PC-3 (cell line): ENCODE measurements around the gene PPP1R7. TPM values are rescaled to one million over a fixed set of nuclear protein-coding genes. Genes with fewer than 3 reads are reported as not detected.

ENCODE experiments used
- ATAC-seq: fragments of 200-7000 bp; cut with Tn5 transposase; 2 replicates; pipeline ENCODE4 v1.9.1; 2020; ENCODE audit warnings: mild to moderate bottlenecking, moderate library complexity
- BruUV-seq: library from RNA; stranded (reverse); fragments of 400-500 nt; replicated peaks from 2 replicates; lab custom pipeline; 2021; lab: Mats Ljungman, UMichigan
- CTCF ChIA-PET: fragments of 300-600 bp; sonication (Branson Sonifier 250); formaldehyde crosslinking; loops from one replicate; lab custom pipeline; 2022; ENCODE audit warnings: antibody characterized with exemption; lab: Charles Lee
- POLR2A ChIA-PET: fragments of 300-600 bp; sonication (Branson Sonifier 250); formaldehyde crosslinking; loops from one replicate; lab custom pipeline; 2022; ENCODE audit warnings: antibody characterized with exemption; ENCODE audit not compliant: unreplicated experiment; lab: Charles Lee
- DNase-seq: peaks from one replicate; pipeline ENCODE4 v3.0.0-alpha.2; 2015
- H2AFZ ChIP-seq: fragments of 300-600 bp; sonication (generic); 2 replicates; pipeline ENCODE4 v1.6.0; 2016; ENCODE audit warnings: antibody characterized with exemption, low read length
- H3F3A ChIP-seq: fragments of 300-600 bp; sonication (generic); one replicate; pipeline ENCODE4 v1.6.0; 2017; ENCODE audit warnings: antibody characterized with exemption, low read length, control low read depth, mild to moderate bottlenecking; ENCODE audit not compliant: unreplicated experiment
- H3K27ac ChIP-seq: fragments of 300-600 bp; sonication (generic); 2 replicates; pipeline ENCODE4 v1.5.1; 2016; ENCODE audit warnings: mild to moderate bottlenecking, low read length
- H3K27me3 ChIP-seq: fragments of 300-600 bp; sonication (generic); 2 replicates; pipeline ENCODE4 v1.6.1; 2016; ENCODE audit warnings: low read length, mixed read lengths
- H3K36me3 ChIP-seq: fragments of 300-600 bp; sonication (generic); 2 replicates; pipeline ENCODE4 v1.6.1; 2016; ENCODE audit warnings: low read depth, mixed run types, low read length, mixed read lengths
- H3K4me1 ChIP-seq: fragments of 300-600 bp; sonication (generic); 2 replicates; pipeline ENCODE4 v1.5.1; 2016; ENCODE audit warnings: low read length; ENCODE audit not compliant: insufficient read depth
- H3K4me2 ChIP-seq: fragments of 300-600 bp; sonication (generic); 2 replicates; pipeline ENCODE4 v1.6.0; 2016; ENCODE audit warnings: low read length
- H3K4me3 ChIP-seq: fragments of 300-600 bp; sonication (generic); 2 replicates; pipeline ENCODE4 v1.5.1; 2016; ENCODE audit warnings: mild to moderate bottlenecking, low read length, mixed read lengths
- H3K79me2 ChIP-seq: fragments of 300-600 bp; sonication (generic); 2 replicates; pipeline ENCODE4 v1.6.1; 2017; ENCODE audit warnings: low read length, mixed read lengths
- H3K9ac ChIP-seq: fragments of 300-600 bp; sonication (generic); 2 replicates; pipeline ENCODE4 v1.6.0; 2016; ENCODE audit warnings: mild to moderate bottlenecking, low read length
- H3K9me2 ChIP-seq: fragments of 300-600 bp; sonication (generic); replicated peaks from 2 replicates; pipeline ENCODE4 v1.6.1; 2016; ENCODE audit warnings: mixed run types, low read length, mixed read lengths
- H3K9me3 ChIP-seq: fragments of 300-600 bp; sonication (generic); 2 replicates; pipeline ENCODE4 v1.6.1; 2016; ENCODE audit warnings: low read length, mixed read lengths
- H4K20me1 ChIP-seq: fragments of 300-600 bp; sonication (generic); 2 replicates; pipeline ENCODE4 v1.6.1; 2016; ENCODE audit warnings: low read length, mixed read lengths
- CTCF ChIP-seq: fragments of 300-600 bp; sonication (generic); conservative IDR thresholded peaks from 2 replicates; pipeline ENCODE4 v1.5.1; 2017; ENCODE audit warnings: antibody characterized with exemption, low read depth, mild to moderate bottlenecking, low read length
- EZH2 ChIP-seq: fragments of 300-600 bp; sonication (generic); IDR thresholded peaks from one replicate; pipeline ENCODE4 v1.6.1; 2017; ENCODE audit warnings: antibody characterized with exemption, mild to moderate bottlenecking, low read length; ENCODE audit not compliant: unreplicated experiment
- EZH2phosphoT487 ChIP-seq: fragments of 300-600 bp; sonication (generic); IDR thresholded peaks from 2 replicates; pipeline ENCODE4 v1.6.1; 2018; ENCODE audit warnings: mild to moderate bottlenecking, antibody characterized with exemption, low read length, borderline replicate concordance
- intact Hi-C: fragments of 100-400 bp; cut with micrococcal nuclease; formaldehyde crosslinking; loops from 2 replicates; pipeline ENCODE4 v1.9.0; 2023
- total RNA-seq: library from RNA; depleted of rRNA; stranded (reverse); fragments of >200 nt; gene quantifications from 2 replicates; pipeline ENCODE4 v1.2.3, GENCODE V29; 2014

Gene PPP1R7
- total RNA-seq, 1 experiment from 2014 or later = 21.4 TPM

- H3K4me1 ChIP-seq = no peaks in the 10 kb centered on the region
- no peaks in the 10 kb centered on the region for H3K27me3 ChIP-seq
- H2AFZ ChIP-seq = no peak overlapping the region
- no peak overlapping the region for H3K4me3 ChIP-seq
- H3K9me3 ChIP-seq = no peaks in the 10 kb centered on the region
- no peaks in the 10 kb centered on the region for H3K79me2 ChIP-seq
- H3K36me3 ChIP-seq = no peaks in the 10 kb centered on the region
- ATAC-seq (no peak), DNase-seq (no peak)
- ChIA-PET POLR2A (no interaction called here), CTCF (no interaction called here)
- H3K9me2 ChIP-seq = no peaks in the 10 kb centered on the region
- no TSS peak for BruUV-seq
- H3K27ac ChIP-seq = no peak overlapping the region
- H4K20me1 ChIP-seq = no peaks in the 10 kb centered on the region
- no peaks in the 10 kb centered on the region for H3F3A ChIP-seq
- TF ChIP-seq EZH2phosphoT487 (no peak), CTCF (no peak), EZH2 (no peak)
- intact Hi-C loops = no loop called here
- H3K9ac ChIP-seq = no peak overlapping the region
- no peak overlapping the region for H3K4me2 ChIP-seq
Observed at GRCh38 chr2:241187918-241188234, 37.6 kb downstream of the PPP1R7 start.

GRCh38 chr2:241188361-241189092 lies 38.3 kb downstream of the PPP1R7 start, which contains the start of gene ANO7:
Gene ANO7, plus strand, starts transcription at chr2:241188677. Its CDS starts 1,387 bp downstream, at chr2:241190064.
- Histone ChIP-seq H3K9ac (no peak within 1 kb of the TSS), H3K79me2 (no peaks in the 10 kb centered on the region), H3K27me3 (no peaks in the 10 kb centered on the region), H3K9me2 (no peaks in the 10 kb centered on the region), H3K9me3 (no peaks in the 10 kb centered on the region), H3K4me1 (no peaks in the 10 kb centered on the region), H3K36me3 (no peaks in the 10 kb centered on the region), H4K20me1 (no peaks in the 10 kb centered on the region), H3F3A (no peaks in the 10 kb centered on the region), H3K27ac (no peak within 1 kb of the TSS), H3K4me3 (no peak within 1 kb of the TSS), H2AFZ (no peak within 1 kb of the TSS), H3K4me2 (no peak within 1 kb of the TSS)
- POLR2A ChIA-PET = no interaction called here
- DNase-seq (peak; percentile 5), ATAC-seq (peak; percentile 59)
- CTCF ChIA-PET = no interaction called here
- no TSS peak for BruUV-seq
- intact Hi-C loops = no loop called here
- TF ChIP-seq CTCF = no peak
- TF ChIP-seq EZH2 = no peak
- no peak for TF ChIP-seq EZH2phosphoT487

- Histone ChIP-seq H4K20me1 (no peaks in the 10 kb centered on the region), H3K27me3 (no peaks in the 10 kb centered on the region), H3K79me2 (no peaks in the 10 kb centered on the region), H3K9ac (no peak overlapping the region), H3K36me3 (no peaks in the 10 kb centered on the region), H3F3A (no peaks in the 10 kb centered on the region), H3K4me3 (no peak overlapping the region), H3K9me3 (no peaks in the 10 kb centered on the region), H3K4me1 (no peaks in the 10 kb centered on the region), H2AFZ (no peak overlapping the region), H3K4me2 (no peak overlapping the region), H3K27ac (no peak overlapping the region), H3K9me2 (no peaks in the 10 kb centered on the region)
- no TSS peak for BruUV-seq
- POLR2A ChIA-PET = no interaction called here
- TF ChIP-seq EZH2phosphoT487 (no peak), EZH2 (no peak), CTCF (no peak)
- intact Hi-C loops = no loop called here
- DNase-seq = no peak
- CTCF ChIA-PET = no interaction called here
- no peak for ATAC-seq
Observed at GRCh38 chr2:241189093-241189855, 39.0 kb downstream of the PPP1R7 start.
